Glutamatergic neuron (in vitro differentiated cells): Measurements from ENCODE around the gene LRRC14B. TPM values are rescaled to one million over a fixed set of nuclear protein-coding genes. Genes with fewer than 3 reads are reported as not detected.

Source experiments
- DNase-seq: peaks from one replicate; pipeline ENCODE4 v3.0.0; 2022
- H3K27ac Mint-ChIP-seq: one replicate; pipeline ENCODE4 v1.8.0; 2020; ENCODE audit warnings: mild to moderate bottlenecking, mixed read lengths, inconsistent platforms; ENCODE audit not compliant: unreplicated experiment
- H3K27me3 Mint-ChIP-seq: one replicate; pipeline ENCODE4 v1.8.0; 2020; ENCODE audit warnings: mild to moderate bottlenecking, moderate library complexity, mixed read lengths, inconsistent platforms; ENCODE audit not compliant: unreplicated experiment
- H3K36me3 Mint-ChIP-seq: one replicate; pipeline ENCODE4 v1.8.0; 2020; ENCODE audit warnings: mild to moderate bottlenecking, mixed read lengths, inconsistent platforms; ENCODE audit not compliant: unreplicated experiment
- H3K4me1 Mint-ChIP-seq: one replicate; pipeline ENCODE4 v1.8.0; 2020; ENCODE audit warnings: mild to moderate bottlenecking, low read depth, mixed read lengths, inconsistent platforms; ENCODE audit not compliant: unreplicated experiment
- H3K4me3 Mint-ChIP-seq: one replicate; pipeline ENCODE4 v1.8.0; 2020; ENCODE audit warnings: mild to moderate bottlenecking, mixed read lengths, inconsistent platforms; ENCODE audit not compliant: unreplicated experiment
- H3K9me3 Mint-ChIP-seq: one replicate; pipeline ENCODE4 v1.8.0; 2020; ENCODE audit warnings: mild to moderate bottlenecking, moderate library complexity, mixed read lengths, inconsistent platforms; ENCODE audit not compliant: unreplicated experiment
- total RNA-seq: library from RNA; stranded (reverse); fragmentation: NEBNext Ultra II Directional; extraction: Animal tissue kit (Norgen Biotek cat#: 25700); gene quantifications from one replicate; pipeline ENCODE4 v1.2.1, GENCODE V29; 2021; ENCODE audit not compliant: unreplicated experiment
- TF ChIP-seq, protein P1 (sequence below): fragments of 200-600 bp; sonication (generic); IDR thresholded peaks from one replicate; pipeline ENCODE4 v1.5.0; 2021; ENCODE audit not compliant: partially characterized antibody, unreplicated experiment

LRRC14B gene
- total RNA-seq, 1 donor from 2014 or later, result not detected

GRCh38 chr5:198516-199196 is 7.4 kb downstream of the LRRC14B start:
- H3K9me3 Mint-ChIP-seq, result peaks cover 11% of the 10 kb centered on the region
- H3K4me1 Mint-ChIP-seq, result peaks cover 16% of the 10 kb centered on the region
- no peak for DNase-seq
- H3K27ac Mint-ChIP-seq, result no peak overlapping the region
- peaks cover 6% of the 10 kb centered on the region for H3K27me3 Mint-ChIP-seq
- H3K4me3 Mint-ChIP-seq, result no peak overlapping the region
- H3K36me3 Mint-ChIP-seq, result no peaks in the 10 kb centered on the region
- TF ChIP-seq, protein P1, sequence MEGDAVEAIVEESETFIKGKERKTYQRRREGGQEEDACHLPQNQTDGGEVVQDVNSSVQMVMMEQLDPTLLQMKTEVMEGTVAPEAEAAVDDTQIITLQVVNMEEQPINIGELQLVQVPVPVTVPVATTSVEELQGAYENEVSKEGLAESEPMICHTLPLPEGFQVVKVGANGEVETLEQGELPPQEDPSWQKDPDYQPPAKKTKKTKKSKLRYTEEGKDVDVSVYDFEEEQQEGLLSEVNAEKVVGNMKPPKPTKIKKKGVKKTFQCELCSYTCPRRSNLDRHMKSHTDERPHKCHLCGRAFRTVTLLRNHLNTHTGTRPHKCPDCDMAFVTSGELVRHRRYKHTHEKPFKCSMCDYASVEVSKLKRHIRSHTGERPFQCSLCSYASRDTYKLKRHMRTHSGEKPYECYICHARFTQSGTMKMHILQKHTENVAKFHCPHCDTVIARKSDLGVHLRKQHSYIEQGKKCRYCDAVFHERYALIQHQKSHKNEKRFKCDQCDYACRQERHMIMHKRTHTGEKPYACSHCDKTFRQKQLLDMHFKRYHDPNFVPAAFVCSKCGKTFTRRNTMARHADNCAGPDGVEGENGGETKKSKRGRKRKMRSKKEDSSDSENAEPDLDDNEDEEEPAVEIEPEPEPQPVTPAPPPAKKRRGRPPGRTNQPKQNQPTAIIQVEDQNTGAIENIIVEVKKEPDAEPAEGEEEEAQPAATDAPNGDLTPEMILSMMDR, result no peak

GRCh38 chr5:199197-199949 is 8.1 kb downstream of the LRRC14B start:
- TF ChIP-seq, protein P1, result no peak
- no peak overlapping the region for H3K27ac Mint-ChIP-seq
- peaks cover 11% of the 10 kb centered on the region for H3K9me3 Mint-ChIP-seq
- no peaks in the 10 kb centered on the region for H3K36me3 Mint-ChIP-seq
- peaks cover 6% of the 10 kb centered on the region for H3K27me3 Mint-ChIP-seq
- H3K4me1 Mint-ChIP-seq, result peaks cover 16% of the 10 kb centered on the region
- H3K4me3 Mint-ChIP-seq, result no peak overlapping the region
- peak; percentile 7 for DNase-seq

DNA sequence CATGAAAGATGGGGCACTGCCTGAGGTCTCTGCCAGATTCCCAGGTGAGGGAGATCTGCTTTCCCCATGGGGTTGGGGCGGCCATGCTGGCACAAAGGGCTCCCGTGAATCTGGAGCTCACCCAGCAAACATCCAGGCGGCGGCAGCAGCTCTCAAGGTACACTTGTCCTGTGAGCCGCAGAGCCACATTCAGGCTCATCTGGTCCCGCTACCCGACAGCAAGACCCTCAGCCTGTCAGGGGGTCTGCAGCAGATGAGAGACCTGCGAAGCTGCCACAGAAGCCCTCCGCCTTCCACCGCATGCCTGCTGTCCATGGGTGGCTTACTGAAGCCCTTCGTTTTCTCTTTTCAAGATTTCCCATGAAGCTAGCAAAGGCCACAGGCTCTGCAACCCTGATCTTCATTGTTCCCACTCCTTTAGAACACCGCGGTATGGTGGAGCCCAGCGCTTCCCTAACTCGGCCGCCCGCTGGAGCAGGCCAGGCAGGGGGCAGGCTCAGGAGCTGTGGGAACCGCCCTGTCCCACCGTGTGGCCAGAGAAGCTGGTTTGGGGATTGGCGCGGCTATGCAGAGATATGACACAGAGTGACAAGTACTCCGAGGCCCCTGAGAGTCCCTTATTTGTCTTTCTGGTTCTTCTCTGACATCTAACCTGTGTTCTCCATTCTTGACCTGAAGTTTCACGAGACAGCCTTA is 8.8 kb downstream of the LRRC14B start:
- H3K36me3 Mint-ChIP-seq, result no peaks in the 10 kb centered on the region
- H3K9me3 Mint-ChIP-seq, result peaks cover 8% of the 10 kb centered on the region
- peaks cover 6% of the 10 kb centered on the region for H3K27me3 Mint-ChIP-seq
- peaks cover 16% of the 10 kb centered on the region for H3K4me1 Mint-ChIP-seq
- H3K27ac Mint-ChIP-seq, result no peak overlapping the region
- TF ChIP-seq, protein P1, result no peak
- peak; percentile 14 for DNase-seq
- H3K4me3 Mint-ChIP-seq, result no peak overlapping the region

DNA sequence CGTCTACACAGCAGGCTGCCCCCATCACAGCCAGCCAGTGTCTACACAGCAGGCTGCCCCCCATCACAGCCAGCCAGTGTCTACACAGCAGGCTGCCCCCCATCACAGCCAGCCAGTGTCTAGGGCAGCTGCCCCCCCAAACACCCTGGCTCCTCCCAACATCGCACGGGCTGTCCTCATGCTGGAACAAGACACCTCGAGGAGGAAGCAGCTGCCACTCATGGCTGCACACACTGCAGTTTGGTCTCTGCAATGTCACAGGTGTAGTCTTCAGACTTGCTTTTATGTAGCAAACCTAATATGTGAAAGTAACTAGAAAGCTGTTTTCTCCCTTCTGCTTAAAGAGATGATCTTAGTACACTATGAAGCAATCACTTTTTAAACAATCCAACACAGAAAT is 9.7 kb downstream of the LRRC14B start:
- Mint-ChIP-seq H3K27ac (no peak overlapping the region), H3K4me1 (peaks cover 16% of the 10 kb centered on the region), H3K4me3 (no peak overlapping the region), H3K9me3 (peaks cover 5% of the 10 kb centered on the region), H3K27me3 (peaks cover 2% of the 10 kb centered on the region), H3K36me3 (no peaks in the 10 kb centered on the region)
- TF ChIP-seq, protein P1, result no peak
- DNase-seq, result peak; percentile 10
